Measurements from ENCODE around the gene MANEA. TPM values are rescaled to one million over a fixed set of nuclear protein-coding genes. Genes with fewer than 3 reads are reported as not detected.
A peak's percentile ranks its signal among the peaks of the same experiment; 100 is the strongest.

The MANEA gene
- total and polyA plus RNA-seq, 2 of the 13 experiments (the other 11 are each of a cell fraction or from before 2014, with no cell fraction given): 10.0 to 10.9 TPM

- TF ChIP-seq ZNF318 (CRISPR knock-in tag; IDR thresholded peaks at IDR 0.05): no peak
- TF ChIP-seq SAP130 (CRISPR knock-in tag; IDR thresholded peaks at IDR 0.05; ENCODE audit: low read depth): peak; percentile 56; the same call in 1 of the 2 replicates
- no peak; the same call in none of the 2 replicates for TF ChIP-seq SMAD3 (CRISPR knock-in tag; IDR thresholded peaks at IDR 0.05)
- TF ChIP-seq NFYB (CRISPR knock-in tag; IDR thresholded peaks at IDR 0.05): peak; percentile 60
- TF ChIP-seq PHF5A (CRISPR knock-in tag; IDR thresholded peaks at IDR 0.05; ENCODE audit: low read depth, unreplicated experiment): no peak
- peak; percentile 83 for TF ChIP-seq YEATS4 (CRISPR knock-in tag; IDR thresholded peaks at IDR 0.05; ENCODE audit: borderline replicate concordance)
- peak; percentile 59 for TF ChIP-seq ARNT2 (CRISPR knock-in tag; IDR thresholded peaks at IDR 0.05; ENCODE audit: low read depth)
- TF ChIP-seq ZNF878 (CRISPR knock-in tag; IDR thresholded peaks at IDR 0.05): no peak; the same call in 1 of the 2 replicates
- no peak for TF ChIP-seq ZNF660 (CRISPR knock-in tag; IDR thresholded peaks at IDR 0.05; ENCODE audit: borderline replicate concordance, low read depth)
- no peak; the same call in 1 of the 2 replicates for TF ChIP-seq ZNF281 (CRISPR knock-in tag; IDR thresholded peaks at IDR 0.05; ENCODE audit: borderline replicate concordance)
- TF ChIP-seq ZFP36 (IDR thresholded peaks at IDR 0.05; ENCODE audit: borderline replicate concordance, low read depth, low read length, partially characterized antibody): no peak
- no peak for TF ChIP-seq FOXK2 (IDR thresholded peaks at IDR 0.05)
- TF ChIP-seq ZNF691 (CRISPR knock-in tag; IDR thresholded peaks at IDR 0.05; ENCODE audit: borderline replicate concordance, low read depth): no peak
- TF ChIP-seq SRY (CRISPR knock-in tag; IDR thresholded peaks at IDR 0.05): no peak
Measured at GRCh38 chr6:95577304-95578105, at the start of gene MANEA (continued).

Data from HepG2 (cell line).